GM23338 (cell line): ENCODE data around the gene ALMS1. TPM values are rescaled to one million over a fixed set of nuclear protein-coding genes. Genes with fewer than 3 reads are reported as not detected.

Experiments used
- ATAC-seq: fragments of 200-7000 bp; cut with Tn5 transposase; 3 replicates; pipeline ENCODE4 v1.9.1; 2020
- DNase-seq: peaks from one replicate; pipeline ENCODE4 v3.0.0-alpha.2; 2015; ENCODE audit warnings: low spot score
- H2AFZ ChIP-seq: fragments of 200-600 bp; sonication (generic); 2 replicates; pipeline ENCODE4 v1.8.0; 2016; ENCODE audit warnings: antibody characterized with exemption, mild to moderate bottlenecking, moderate library complexity
- H3F3A ChIP-seq: fragments of 200-600 bp; sonication (generic); replicated peaks from 2 replicates; pipeline ENCODE4 v1.8.0; 2017; ENCODE audit warnings: antibody characterized with exemption, mixed run types, low read depth
- H3K27ac ChIP-seq: fragments of 200-600 bp; sonication (generic); 2 replicates; pipeline ENCODE4 v1.6.1; 2016; ENCODE audit warnings: low read depth
- H3K27me3 ChIP-seq: fragments of 200-600 bp; sonication (generic); 2 replicates; pipeline ENCODE4 v1.8.0; 2016; ENCODE audit warnings: mild to moderate bottlenecking, mixed run types, moderate library complexity; ENCODE audit not compliant: insufficient read depth
- H3K36me3 ChIP-seq: fragments of 200-600 bp; sonication (generic); 2 replicates; pipeline ENCODE4 v1.8.0; 2016; ENCODE audit warnings: mild to moderate bottlenecking; ENCODE audit not compliant: insufficient read depth
- H3K4me1 ChIP-seq: fragments of 200-600 bp; sonication (generic); 2 replicates; pipeline ENCODE4 v1.8.0; 2016; ENCODE audit warnings: mild to moderate bottlenecking, moderate library complexity; ENCODE audit not compliant: insufficient read depth
- H3K4me2 ChIP-seq: fragments of 200-600 bp; sonication (generic); 2 replicates; pipeline ENCODE4 v1.7.1; 2017; ENCODE audit warnings: mixed run types
- H3K4me3 ChIP-seq: fragments of 200-600 bp; sonication (generic); 2 replicates; pipeline ENCODE4 v1.6.1; 2016; ENCODE audit warnings: mixed run types
- H3K79me2 ChIP-seq: fragments of 200-600 bp; sonication (generic); replicated peaks from 2 replicates; pipeline ENCODE4 v1.8.0; 2017; ENCODE audit warnings: mild to moderate bottlenecking; ENCODE audit not compliant: insufficient read depth
- H3K9me2 ChIP-seq: fragments of 200-600 bp; sonication (generic); 2 replicates; pipeline ENCODE4 v1.8.0; 2017; ENCODE audit not compliant: insufficient read depth
- H4K20me1 ChIP-seq: fragments of 200-600 bp; sonication (generic); replicated peaks from 2 replicates; pipeline ENCODE4 v1.8.0; 2017; ENCODE audit warnings: mild to moderate bottlenecking; ENCODE audit not compliant: insufficient read depth
- H3K27ac Mint-ChIP-seq: 2 replicates; pipeline ENCODE4 v1.8.0; 2020; ENCODE audit warnings: inconsistent platforms, mild to moderate bottlenecking, moderate library complexity, mixed read lengths
- H3K27me3 Mint-ChIP-seq: 3 replicates; pipeline ENCODE4 v1.8.0; 2022; ENCODE audit warnings: low read depth, mild to moderate bottlenecking, moderate library complexity, mixed read lengths, inconsistent platforms; ENCODE audit not compliant: insufficient read depth, poor library complexity
- H3K36me3 Mint-ChIP-seq: 3 replicates; pipeline ENCODE4 v1.8.0; 2021; ENCODE audit warnings: low read depth, mild to moderate bottlenecking, inconsistent platforms, moderate library complexity, mixed read lengths
- H3K4me1 Mint-ChIP-seq: 3 replicates; pipeline ENCODE4 v1.8.0; 2020; ENCODE audit warnings: mild to moderate bottlenecking, inconsistent platforms, mixed read lengths
- H3K4me3 Mint-ChIP-seq: 3 replicates; pipeline ENCODE4 v1.8.0; 2021; ENCODE audit warnings: moderate library complexity, mild to moderate bottlenecking, inconsistent platforms, mixed read lengths
- H3K9me3 Mint-ChIP-seq: 3 replicates; pipeline ENCODE4 v1.8.0; 2020; ENCODE audit warnings: moderate library complexity, mild to moderate bottlenecking, inconsistent platforms, mixed read lengths
- EZH2phosphoT487 ChIP-seq: fragments of 200-600 bp; sonication (generic); IDR thresholded peaks from one replicate; pipeline ENCODE4 v1.8.1; 2018; ENCODE audit warnings: antibody characterized with exemption; ENCODE audit not compliant: unreplicated experiment
- JUNB ChIP-seq: IDR thresholded peaks from one replicate; pipeline ENCODE4 v1.6.1; 2016; ENCODE audit warnings: antibody characterized with exemption; ENCODE audit not compliant: unreplicated experiment
- ZNF331 ChIP-seq: fragments of 250-450 bp; sonication (Bioruptor Pico); IDR thresholded peaks from 2 replicates; pipeline ENCODE4 v1.5.0; 2020; ENCODE audit warnings: low read depth, mild to moderate bottlenecking, moderate library complexity
- ZNF462 ChIP-seq: fragments of 250-450 bp; sonication (Bioruptor Pico); IDR thresholded peaks from 2 replicates; pipeline ENCODE4 v1.5.0; 2020; ENCODE audit warnings: mild to moderate bottlenecking, moderate library complexity
- polyA plus RNA-seq: library from polyadenylated mRNA; unstranded; fragments of >200 nt; fragmentation: Nextera tagmentation; extraction: Ambion mirVana; gene quantifications from 2 replicates; pipeline ENCODE4 v1.2.1, GENCODE V29; 2016
- total RNA-seq: library from RNA; depleted of rRNA; stranded (reverse); fragments of >200 nt; shearing (Covaris generic); gene quantifications from 2 replicates; pipeline ENCODE4 v1.2.3, GENCODE V29; 2014
- TF ChIP-seq, protein P1 (sequence below): IDR thresholded peaks from one replicate; pipeline ENCODE4 v1.6.1; 2018; ENCODE audit warnings: antibody characterized with exemption; ENCODE audit not compliant: unreplicated experiment

The ALMS1 gene
- total and polyA plus RNA-seq, 2 experiments from 2014 or later = 38.8 to 65.7 TPM

DNA sequence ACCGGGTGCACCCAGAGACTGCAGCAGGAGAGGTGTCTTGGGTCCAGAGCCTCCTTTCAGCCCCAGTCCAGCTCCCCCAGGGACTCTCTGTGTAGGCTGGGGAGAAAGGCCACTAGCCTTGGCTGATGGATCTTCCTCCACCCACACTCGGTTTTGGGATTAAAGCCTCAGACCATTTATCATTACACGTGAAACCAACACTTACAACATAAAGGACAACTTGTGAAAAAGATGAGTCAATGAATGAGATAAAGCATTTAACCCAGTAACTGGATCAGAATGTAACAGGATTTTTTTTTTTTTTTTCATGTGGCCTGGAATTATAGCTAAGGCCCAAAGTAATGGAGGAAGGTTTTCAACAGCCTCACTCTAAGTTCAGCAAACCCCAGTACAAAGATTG lies 224.5 kb downstream of the ALMS1 start:
- Mint-ChIP-seq H3K4me3 (no peak overlapping the region), H3K9me3 (no peaks in the 10 kb centered on the region), H3K36me3 (no peaks in the 10 kb centered on the region), H3K27me3 (peaks cover 2% of the 10 kb centered on the region), H3K4me1 (no peaks in the 10 kb centered on the region), H3K27ac (no peak overlapping the region)
- no peak for TF ChIP-seq EZH2phosphoT487
- no peak for TF ChIP-seq JUNB
- TF ChIP-seq, protein P1, sequence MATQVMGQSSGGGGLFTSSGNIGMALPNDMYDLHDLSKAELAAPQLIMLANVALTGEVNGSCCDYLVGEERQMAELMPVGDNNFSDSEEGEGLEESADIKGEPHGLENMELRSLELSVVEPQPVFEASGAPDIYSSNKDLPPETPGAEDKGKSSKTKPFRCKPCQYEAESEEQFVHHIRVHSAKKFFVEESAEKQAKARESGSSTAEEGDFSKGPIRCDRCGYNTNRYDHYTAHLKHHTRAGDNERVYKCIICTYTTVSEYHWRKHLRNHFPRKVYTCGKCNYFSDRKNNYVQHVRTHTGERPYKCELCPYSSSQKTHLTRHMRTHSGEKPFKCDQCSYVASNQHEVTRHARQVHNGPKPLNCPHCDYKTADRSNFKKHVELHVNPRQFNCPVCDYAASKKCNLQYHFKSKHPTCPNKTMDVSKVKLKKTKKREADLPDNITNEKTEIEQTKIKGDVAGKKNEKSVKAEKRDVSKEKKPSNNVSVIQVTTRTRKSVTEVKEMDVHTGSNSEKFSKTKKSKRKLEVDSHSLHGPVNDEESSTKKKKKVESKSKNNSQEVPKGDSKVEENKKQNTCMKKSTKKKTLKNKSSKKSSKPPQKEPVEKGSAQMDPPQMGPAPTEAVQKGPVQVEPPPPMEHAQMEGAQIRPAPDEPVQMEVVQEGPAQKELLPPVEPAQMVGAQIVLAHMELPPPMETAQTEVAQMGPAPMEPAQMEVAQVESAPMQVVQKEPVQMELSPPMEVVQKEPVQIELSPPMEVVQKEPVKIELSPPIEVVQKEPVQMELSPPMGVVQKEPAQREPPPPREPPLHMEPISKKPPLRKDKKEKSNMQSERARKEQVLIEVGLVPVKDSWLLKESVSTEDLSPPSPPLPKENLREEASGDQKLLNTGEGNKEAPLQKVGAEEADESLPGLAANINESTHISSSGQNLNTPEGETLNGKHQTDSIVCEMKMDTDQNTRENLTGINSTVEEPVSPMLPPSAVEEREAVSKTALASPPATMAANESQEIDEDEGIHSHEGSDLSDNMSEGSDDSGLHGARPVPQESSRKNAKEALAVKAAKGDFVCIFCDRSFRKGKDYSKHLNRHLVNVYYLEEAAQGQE = no peak
- no peak for TF ChIP-seq ZNF462 (CRISPR knock-in tag)
- no peak for TF ChIP-seq ZNF331 (CRISPR knock-in tag)
- H3K4me3 ChIP-seq = no peak overlapping the region
- H3F3A ChIP-seq = no peaks in the 10 kb centered on the region
- H3K27ac ChIP-seq = no peak overlapping the region
- no peaks in the 10 kb centered on the region for H3K4me1 ChIP-seq
- peaks cover 4% of the 10 kb centered on the region; the same call in 1 of the 2 replicates for H3K36me3 ChIP-seq
- no peaks in the 10 kb centered on the region for H3K79me2 ChIP-seq
- no peak overlapping the region for H3K4me2 ChIP-seq
- H3K27me3 ChIP-seq = no peaks in the 10 kb centered on the region
- H2AFZ ChIP-seq = no peak overlapping the region
- no peaks in the 10 kb centered on the region for H3K9me2 ChIP-seq
- H4K20me1 ChIP-seq = no peaks in the 10 kb centered on the region; the same call in 1 of the 2 replicates
- ATAC-seq (no peak), DNase-seq (no peak)
